NCI-H2196 treated with DMSO at 0.1 percent for 48 hours (cell line): ENCODE measurements around the gene SCUBE3.

ENCODE experiments used
- DNase-seq: peaks from one replicate; lab custom pipeline; 2025; ENCODE audit not compliant: unreplicated experiment; lab: John Stamatoyannopoulos, UW

SCUBE3 gene

GRCh38 chr6:35297601-35298481 is 84.1 kb downstream of the SCUBE3 start, which contains the start of gene DEF6:
Gene DEF6, plus strand, starts transcription at chr6:35297818. Its CDS starts 39 bp downstream, at chr6:35297857.
- DNase-seq, result peak; percentile 87

- no peak for DNase-seq
These were observed 84.9 kb downstream of the SCUBE3 start for GRCh38 chr6:35298625-35299140.

- no peak for DNase-seq
These were observed 85.9 kb downstream of the SCUBE3 start for GRCh38 chr6:35299674-35300073.

- DNase-seq, result no peak
These were observed 87.1 kb downstream of the SCUBE3 start for GRCh38 chr6:35300848-35301247.
